Measurements from ENCODE around the gene BCL2L11.

The BCL2L11 gene

DNA sequence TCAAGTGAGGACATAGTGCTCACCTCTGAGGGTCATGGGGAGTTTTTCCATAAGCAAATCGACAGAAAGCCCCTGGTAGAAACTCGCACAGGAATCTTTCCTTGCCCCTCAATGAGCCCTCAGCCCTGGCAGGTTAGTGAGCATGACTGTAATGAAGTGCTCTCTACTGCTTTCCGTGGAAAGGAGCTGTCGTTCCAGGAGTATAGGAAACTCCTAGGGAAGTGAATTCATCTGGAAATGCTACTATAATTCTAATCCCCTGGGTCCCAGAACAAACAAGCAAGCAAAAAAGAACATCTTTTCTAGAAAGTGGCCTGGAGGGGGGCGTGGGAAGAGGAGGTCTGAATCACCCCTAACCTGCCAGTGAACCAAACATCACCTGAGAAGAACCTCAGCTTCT, 18.1 kb downstream of the BCL2L11 start:
- no peak overlapping the region for H3K27ac ChIP-seq

DNA sequence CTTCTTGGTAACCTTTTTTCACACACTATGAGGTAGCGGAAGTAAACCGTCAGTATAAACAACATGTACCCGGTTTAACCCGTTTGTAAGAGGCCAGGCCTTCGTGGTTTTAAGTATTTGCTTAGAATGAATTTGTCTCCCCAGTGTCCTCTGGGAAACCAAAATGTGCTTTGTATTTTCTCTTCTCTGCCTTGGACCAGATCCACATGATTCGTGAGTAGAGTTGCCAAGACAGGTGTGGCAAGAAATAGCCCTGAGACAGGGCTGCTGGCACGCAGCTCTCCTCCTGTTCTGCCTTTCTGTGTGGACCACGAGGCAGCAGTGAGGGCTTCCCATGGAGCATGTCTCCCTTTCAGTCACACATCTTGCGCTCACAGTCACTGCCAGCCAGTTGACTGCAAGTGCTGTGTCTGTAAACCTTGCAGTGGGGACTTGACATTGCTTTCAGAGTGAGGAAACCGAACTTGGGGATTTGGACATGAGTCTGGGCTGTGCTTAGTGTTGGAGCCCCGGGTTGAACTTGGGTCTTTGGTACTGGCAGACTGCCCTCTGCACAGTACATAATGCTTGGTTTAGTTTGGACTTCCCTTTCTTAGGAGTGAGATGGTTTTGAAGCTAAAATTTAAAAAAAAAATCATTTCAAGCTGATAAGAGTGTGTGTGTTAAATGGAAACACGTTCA, 19.1 kb downstream of the BCL2L11 start:
- H3K27ac ChIP-seq = peak overlapping the region in 1 of 21 experiments; percentile 62

More for the DNA sequence above, 18.1 kb downstream of the BCL2L11 start:
- no peak overlapping the region for H3K4me3 ChIP-seq

GRCh38 chr2:111140815-111141214, 20.1 kb downstream of the BCL2L11 start:
- Histone ChIP-seq H3K4me3 (no peak overlapping the region), H3K27ac (no peak overlapping the region)

More for the DNA sequence above, 19.1 kb downstream of the BCL2L11 start:
- H3K4me3 ChIP-seq = no peak overlapping the region

GRCh38 chr2:111142101-111142500, 21.4 kb downstream of the BCL2L11 start:
- H3K27ac ChIP-seq = no peak overlapping the region
- H3K4me3 ChIP-seq = no peak overlapping the region

DNA sequence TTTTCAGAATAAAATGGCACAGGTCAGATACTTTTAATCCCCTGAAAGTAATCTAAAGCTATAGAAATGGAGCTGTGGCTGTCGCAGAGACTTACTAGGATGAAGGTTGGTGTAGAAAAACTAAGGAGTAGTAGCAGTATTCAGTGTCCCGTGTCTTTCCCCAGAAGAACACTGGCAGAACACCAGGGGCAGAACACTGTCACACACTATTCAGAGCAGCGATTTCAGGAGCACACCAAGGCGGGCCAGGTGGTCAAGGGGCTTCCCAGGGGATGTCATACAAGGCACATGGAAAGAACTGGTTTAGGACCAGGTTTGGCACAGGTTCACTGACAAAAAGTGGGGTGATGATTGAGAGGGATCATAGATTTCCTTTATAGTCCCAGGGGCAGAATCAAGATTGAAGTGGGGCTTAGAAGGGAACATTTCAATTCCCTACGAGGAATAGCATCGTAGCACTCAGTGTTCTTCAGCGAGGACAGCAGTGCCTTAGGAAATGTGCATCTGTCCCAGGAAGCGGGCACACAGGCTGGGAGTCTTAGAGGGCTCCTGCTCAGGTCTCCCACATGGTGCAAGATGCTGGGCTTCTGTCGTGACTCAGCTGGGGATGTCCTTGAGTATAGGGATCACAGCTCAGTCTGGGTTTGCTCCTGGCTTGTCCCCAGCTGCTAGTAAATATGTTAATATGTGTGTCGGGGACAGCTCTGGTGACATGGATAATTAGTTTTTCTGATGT, 22.6 kb downstream of the BCL2L11 start:
- no peak overlapping the region for H3K27ac ChIP-seq
- H3K4me3 ChIP-seq = no peak overlapping the region

- H3K27ac ChIP-seq = no peak overlapping the region
Measured at GRCh38 chr2:111143843-111144198, 23.1 kb downstream of the BCL2L11 start.

DNA sequence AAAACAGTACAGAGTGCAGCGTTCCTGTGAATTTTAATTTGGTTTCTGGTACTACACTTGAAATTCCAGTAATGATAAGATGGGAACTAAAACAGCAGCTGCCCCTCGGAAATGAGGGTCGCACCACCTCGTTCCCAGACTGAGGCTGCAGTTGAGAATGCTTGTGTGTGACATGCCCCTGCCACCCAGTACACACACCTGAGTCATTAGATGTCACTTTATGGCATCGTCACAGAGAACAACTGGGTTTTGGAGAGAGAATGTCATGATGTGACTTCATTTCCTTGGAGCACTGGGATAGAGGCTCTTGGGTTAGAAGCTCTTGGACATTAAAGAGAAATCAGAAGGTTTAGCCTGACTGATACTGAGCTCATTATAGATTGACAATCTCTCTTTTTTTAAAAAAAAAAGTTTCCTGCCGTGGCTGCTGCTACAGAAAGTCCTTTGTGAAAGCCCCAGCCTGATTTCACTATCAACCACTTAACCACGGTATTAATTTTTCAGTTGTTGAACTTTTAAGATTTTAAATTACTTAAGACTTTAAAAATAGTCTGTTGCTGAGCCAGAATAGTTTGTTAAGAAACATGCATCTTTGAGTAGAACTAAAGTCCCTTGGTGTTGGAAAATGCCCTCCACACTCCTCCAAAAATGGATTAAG, 24.5 kb downstream of the BCL2L11 start:
- H3K4me3 ChIP-seq = no peak overlapping the region
- H3K27ac ChIP-seq = no peak overlapping the region

More at GRCh38 chr2:111143843-111144198, 23.1 kb downstream of the BCL2L11 start:
- no peak overlapping the region for H3K4me3 ChIP-seq

GRCh38 chr2:111145951-111146350, 25.2 kb downstream of the BCL2L11 start:
- Histone ChIP-seq H3K27ac (no peak overlapping the region), H3K4me3 (no peak overlapping the region)

GRCh38 chr2:111148225-111148873, 27.6 kb downstream of the BCL2L11 start:
- no peak overlapping the region for H3K4me3 ChIP-seq

DNA sequence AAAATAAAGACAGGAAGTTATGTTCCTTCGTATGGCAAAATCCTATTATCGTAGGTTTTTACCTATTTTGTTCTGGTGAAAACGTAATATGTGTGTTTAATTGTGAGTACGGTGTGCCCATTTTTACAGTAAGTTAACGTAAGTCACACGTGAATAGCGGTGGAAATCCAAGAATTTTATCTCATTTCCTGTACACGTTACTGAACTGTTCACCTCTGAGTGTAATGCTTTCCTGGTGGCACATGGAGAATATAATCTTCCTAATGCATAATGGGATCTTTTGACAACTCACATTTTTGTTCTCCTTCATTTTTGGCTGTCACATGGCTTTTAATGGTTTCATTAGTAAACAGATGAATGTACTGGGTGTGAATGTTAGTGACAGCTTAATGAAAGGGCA, 28.2 kb downstream of the BCL2L11 start:
- no peak overlapping the region for H3K4me3 ChIP-seq
- H3K27ac ChIP-seq = no peak overlapping the region

More at GRCh38 chr2:111148225-111148873, 27.6 kb downstream of the BCL2L11 start:
- no peak overlapping the region for H3K27ac ChIP-seq

GRCh38 chr2:111149882-111150455, 29.3 kb downstream of the BCL2L11 start:
- no peak overlapping the region for H3K4me3 ChIP-seq
- no peak overlapping the region for H3K27ac ChIP-seq

- Histone ChIP-seq H3K27ac (no peak overlapping the region), H3K4me3 (no peak overlapping the region)
Measured at GRCh38 chr2:111154758-111155157, 34.0 kb downstream of the BCL2L11 start.

- Histone ChIP-seq H3K27ac (peak overlapping the region in 2 of 21 experiments; percentile 0 to 42), H3K4me3 (no peak overlapping the region)
Measured at GRCh38 chr2:111155610-111156009, 34.9 kb downstream of the BCL2L11 start.

- no peak overlapping the region for H3K27ac ChIP-seq
- no peak overlapping the region for H3K4me3 ChIP-seq
Measured at GRCh38 chr2:111156529-111156928, 35.8 kb downstream of the BCL2L11 start.

- H3K27ac ChIP-seq = no peak overlapping the region
- no peak overlapping the region for H3K4me3 ChIP-seq
Measured at GRCh38 chr2:111157071-111157661, 36.5 kb downstream of the BCL2L11 start.

- Histone ChIP-seq H3K27ac (no peak overlapping the region), H3K4me3 (no peak overlapping the region)
Measured at GRCh38 chr2:111157798-111158197, 37.1 kb downstream of the BCL2L11 start.

GRCh38 chr2:111159641-111160040, 38.9 kb downstream of the BCL2L11 start:
- Histone ChIP-seq H3K4me3 (no peak overlapping the region), H3K27ac (no peak overlapping the region)

DNA sequence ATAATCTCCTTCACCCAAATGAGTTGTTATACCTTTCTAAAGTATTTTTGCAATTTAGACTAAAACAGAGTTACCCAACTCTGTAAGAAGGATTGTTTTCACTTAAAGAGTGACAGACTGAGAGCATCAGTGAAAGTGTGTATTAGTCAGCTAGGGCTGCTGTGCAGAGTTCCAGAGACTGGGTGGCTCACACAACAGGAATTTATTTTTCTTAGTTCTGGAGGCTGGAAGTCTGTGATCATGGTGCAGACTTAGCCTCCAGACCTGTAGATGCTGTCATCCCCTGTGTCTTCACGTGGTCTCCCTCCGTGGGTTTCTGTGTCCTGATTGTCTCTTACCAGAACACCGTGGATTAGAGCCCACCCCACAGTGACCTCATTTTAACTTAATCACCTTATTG, 40.0 kb downstream of the BCL2L11 start:
- Histone ChIP-seq H3K4me3 (no peak overlapping the region), H3K27ac (no peak overlapping the region)

- no peak overlapping the region for H3K4me3 ChIP-seq
- no peak overlapping the region for H3K27ac ChIP-seq
Measured at GRCh38 chr2:111161971-111162370, 41.3 kb downstream of the BCL2L11 start.
